Stimulated activated CD4-positive, alpha-beta T cell treated with anti-CD3 and anti-CD28 coated beads, Interleukin-12 subunit alpha, Interleukin-12 subunit beta, amount 100 ng/mL, for 48 hours (primary cell): ENCODE data around the gene DNASE1L3.

Source experiments
- DNase-seq, 3 donors: peaks; one replicate each; pipeline ENCODE4 v3.0.0-alpha.2; 2020; ENCODE audit warnings: low read depth in 2 of 3, low spot score in 1 of 3

Gene DNASE1L3

GRCh38 chr3:58164199-58164879 lies 46.4 kb downstream of the DNASE1L3 start:
- no peak for DNase-seq

DNA sequence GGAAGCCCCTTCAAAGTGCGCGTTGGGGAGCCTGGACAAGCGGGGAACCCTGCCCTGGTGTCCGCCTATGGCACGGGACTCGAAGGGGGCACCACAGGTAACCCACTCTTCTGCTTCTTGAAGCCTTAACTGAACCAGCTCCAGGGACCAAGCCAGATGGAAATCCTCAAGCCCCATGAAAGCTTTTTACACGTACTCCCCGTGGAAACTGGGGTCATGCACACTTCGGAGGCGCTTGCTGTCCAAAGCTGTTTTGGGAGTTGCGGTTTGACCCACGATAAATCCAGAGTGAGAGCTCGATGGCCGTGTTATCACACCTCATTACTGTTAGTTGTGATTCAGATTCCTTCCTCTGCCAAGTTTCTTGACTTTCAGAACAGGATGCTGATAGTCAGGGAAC lies 47.5 kb downstream of the DNASE1L3 start:
- no peak for DNase-seq

- no peak for DNase-seq
Measured at GRCh38 chr3:58161435-58162398, 49.1 kb downstream of the DNASE1L3 start.

DNA sequence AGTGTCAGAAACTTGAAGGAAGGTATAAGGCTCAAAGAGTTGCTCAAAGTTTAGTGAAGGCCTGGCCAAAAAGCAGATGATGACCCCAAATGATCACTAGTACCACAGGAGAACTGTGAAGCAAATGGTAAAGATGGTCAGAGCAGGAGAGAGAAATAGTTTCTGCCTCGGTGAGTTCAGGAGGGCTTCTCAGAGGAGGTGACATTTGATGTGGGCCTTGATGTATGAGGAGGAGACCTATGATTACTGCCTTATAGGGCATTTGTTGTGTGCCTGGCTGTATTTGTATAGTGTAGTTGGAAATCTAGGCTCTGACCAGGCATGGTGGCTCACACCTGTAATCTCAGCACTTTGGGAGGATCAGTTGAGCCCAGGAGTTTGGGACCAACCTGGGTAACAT lies 50.4 kb downstream of the DNASE1L3 start:
- DNase-seq, result no peak

GRCh38 chr3:58158442-58159153 lies 52.2 kb downstream of the DNASE1L3 start:
- no peak for DNase-seq

DNA sequence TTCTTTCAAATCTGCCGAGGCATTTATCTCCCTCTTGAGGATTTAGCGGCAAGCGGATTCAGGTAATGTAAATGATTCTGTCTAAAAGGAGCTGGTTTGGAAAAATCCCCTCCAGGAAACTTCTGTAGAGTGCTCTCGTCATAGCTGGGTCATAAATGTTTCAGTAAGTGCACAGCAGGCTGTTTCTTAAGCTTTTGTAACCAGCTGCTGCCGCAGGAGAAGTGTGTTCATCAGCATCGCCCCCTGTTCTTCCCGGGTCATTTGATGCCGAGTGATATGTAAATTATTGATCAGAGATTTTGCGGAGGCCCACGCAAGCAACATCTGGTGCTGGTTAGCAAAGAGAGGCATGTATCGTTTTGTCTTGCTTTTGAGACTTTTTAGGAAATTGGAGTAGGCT lies 53.1 kb downstream of the DNASE1L3 start:
- DNase-seq, result no peak

DNA sequence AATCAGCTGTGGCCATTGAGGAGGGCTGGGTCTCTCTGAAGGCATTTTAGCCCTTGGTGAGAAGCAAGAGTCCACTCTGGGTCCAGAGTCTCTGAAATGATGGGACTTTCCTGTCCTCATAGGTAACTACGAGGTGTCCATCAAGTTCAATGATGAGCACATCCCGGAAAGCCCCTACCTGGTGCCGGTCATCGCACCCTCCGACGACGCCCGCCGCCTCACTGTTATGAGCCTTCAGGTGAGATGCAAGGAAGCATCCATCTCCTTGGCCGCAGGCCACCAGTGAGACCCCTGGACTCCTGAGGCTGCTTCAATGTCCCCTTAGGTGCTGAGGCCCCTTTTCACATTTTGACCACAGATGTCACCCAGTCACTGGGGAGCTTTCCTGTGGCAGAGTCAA lies 54.9 kb downstream of the DNASE1L3 start:
- no peak for DNase-seq

DNA sequence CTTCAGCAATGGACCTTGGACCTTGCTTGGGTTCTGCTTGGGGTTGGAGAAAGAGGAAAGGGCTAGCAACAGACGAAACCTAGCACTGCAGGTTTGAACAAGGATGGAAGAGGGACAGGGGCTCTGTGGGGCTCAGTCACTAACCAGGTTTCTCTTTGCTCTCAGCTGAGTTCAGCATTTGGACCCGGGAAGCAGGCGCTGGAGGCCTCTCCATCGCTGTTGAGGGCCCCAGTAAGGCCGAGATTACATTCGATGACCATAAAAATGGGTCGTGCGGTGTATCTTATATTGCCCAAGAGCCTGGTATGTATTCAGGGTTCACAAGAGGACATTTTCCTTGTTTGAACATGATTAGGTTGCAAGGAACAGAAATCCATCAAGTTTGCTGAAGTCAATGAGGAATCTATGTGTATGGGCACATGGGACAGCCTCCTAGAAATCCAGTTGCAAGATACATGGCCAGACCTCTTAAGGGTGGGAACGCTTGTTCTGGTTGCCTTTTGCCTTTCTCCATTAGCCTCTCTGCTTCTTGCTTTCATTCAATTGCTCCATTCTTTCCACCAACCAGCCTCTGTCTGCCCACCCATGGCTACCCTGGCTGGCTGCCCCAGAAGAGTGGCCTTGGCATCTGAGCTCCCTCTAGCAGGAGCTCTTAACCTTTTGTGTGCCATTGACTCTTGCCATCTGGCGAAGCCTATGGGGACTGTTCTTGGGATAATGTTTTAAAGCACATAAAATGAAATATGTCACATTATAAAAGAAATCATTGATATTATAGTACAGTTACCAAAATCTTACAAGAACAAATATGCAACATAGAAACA lies 55.9 kb downstream of the DNASE1L3 start:
- no peak for DNase-seq

DNA sequence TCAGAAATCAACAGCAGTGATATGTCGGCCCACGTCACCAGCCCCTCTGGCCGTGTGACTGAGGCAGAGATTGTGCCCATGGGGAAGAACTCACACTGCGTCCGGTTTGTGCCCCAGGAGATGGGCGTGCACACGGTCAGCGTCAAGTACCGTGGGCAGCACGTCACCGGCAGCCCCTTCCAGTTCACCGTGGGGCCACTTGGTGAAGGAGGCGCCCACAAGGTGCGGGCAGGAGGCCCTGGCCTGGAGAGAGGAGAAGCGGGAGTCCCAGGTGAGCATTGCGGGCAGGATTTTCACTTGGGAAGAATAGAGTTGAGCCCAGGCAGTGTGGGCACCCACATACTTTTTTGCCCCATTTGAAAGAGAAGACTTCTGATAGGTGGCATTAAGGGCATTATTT lies 57.4 kb downstream of the DNASE1L3 start:
- DNase-seq, result no peak

DNA sequence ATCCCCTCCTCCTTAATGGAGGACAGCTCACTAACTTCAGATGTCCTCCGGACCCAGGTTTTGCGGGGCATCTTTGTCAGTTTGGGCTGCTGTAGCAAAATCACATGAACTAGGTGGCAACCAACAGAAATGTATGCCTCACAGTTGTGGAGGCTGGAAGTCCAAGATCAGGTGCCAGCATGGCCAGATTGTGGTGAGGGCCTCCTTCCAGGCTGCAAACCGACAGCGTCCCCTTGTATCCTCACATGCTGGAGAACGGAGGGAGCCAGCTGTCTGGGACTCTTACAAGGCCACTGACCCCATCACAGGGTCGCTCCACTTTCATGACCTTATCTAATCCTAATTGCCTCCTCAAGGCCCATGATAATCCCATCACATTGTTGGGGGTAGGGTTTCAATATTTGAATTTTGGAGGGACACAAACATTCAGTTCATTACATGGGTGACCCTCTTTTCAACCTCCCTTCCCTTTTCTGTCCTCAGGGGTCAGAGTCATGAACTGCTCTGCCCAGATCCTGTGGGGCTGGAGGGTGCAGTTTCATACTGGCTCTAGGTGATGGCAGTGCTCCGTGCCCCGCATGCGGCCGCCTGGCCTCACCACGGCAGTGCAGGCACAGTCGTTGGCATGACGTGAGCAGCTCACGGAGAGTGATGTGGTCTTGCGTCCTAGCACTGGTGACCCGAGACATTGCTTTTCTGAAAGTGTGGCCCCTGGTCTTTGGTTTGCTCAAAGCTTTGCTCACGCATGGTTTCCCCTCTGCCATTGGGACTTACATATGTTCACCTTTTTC lies 58.4 kb downstream of the DNASE1L3 start:
- no peak for DNase-seq

DNA sequence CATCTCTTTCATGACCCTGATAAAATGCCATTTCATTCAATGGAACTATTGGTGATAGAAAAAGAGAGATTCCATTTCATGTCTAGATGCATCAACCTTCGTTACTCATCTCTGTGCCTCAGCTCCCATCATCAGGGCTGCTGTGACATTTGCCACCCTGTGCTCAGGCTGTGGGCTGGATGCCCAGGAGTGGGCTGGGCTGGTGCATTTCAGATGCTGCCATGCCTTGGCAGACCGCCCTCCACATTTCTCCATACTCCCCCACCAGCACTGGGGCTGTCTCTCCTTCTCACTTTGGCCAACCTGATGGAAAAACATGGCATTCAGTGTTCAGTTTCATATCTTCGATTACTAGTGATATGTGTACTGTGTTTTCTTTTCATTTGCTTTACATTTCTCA lies 59.1 kb downstream of the DNASE1L3 start:
- no peak for DNase-seq

- no peak for DNase-seq
Measured at GRCh38 chr3:58150810-58151199, 60.0 kb downstream of the DNASE1L3 start.

DNA sequence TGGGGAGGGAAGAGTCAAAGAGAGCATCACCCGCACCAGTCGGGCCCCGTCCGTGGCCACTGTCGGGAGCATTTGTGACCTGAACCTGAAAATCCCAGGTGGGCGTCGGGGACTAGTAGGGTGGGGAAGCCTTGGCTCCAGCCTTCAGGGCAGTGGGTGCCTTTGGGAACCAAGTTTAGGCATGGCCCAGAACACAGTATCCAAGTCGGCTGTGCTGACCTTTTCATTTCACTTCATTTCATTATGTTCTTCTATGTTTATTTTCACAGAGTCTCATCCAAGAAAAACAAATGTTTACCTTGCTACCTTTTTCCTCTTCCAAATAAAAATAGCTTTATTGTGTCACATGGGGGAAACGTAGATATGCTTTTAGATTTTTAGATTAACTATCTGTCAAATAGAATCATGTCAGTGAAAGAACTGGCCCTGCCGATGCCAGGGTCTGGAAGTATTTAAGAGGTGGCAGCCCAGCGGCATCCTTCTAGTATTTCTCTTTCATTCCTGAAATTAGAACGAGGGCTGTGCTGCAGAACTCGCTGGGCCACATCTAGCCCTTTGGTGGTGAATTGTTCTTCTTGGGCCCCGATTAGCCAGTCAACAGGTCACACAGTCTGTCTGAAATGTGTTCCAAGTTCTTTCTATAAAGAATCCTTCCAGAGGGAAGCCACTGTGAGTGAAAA lies 60.5 kb downstream of the DNASE1L3 start:
- DNase-seq, result no peak

- no peak for DNase-seq
Measured at GRCh38 chr3:58148049-58148448, 62.7 kb downstream of the DNASE1L3 start.

- no peak for DNase-seq
Measured at GRCh38 chr3:58144478-58145325, 66.1 kb downstream of the DNASE1L3 start.

GRCh38 chr3:58143417-58144055 lies 67.2 kb downstream of the DNASE1L3 start:
- no peak for DNase-seq
